ENCODE measurements around the gene CDC42BPB. TPM values are rescaled to one million over a fixed set of nuclear protein-coding genes. Genes with fewer than 3 reads are reported as not detected.

CDC42BPB gene
- total RNA-seq, 1 experiment from 2014 or later, result 103 TPM

DNA sequence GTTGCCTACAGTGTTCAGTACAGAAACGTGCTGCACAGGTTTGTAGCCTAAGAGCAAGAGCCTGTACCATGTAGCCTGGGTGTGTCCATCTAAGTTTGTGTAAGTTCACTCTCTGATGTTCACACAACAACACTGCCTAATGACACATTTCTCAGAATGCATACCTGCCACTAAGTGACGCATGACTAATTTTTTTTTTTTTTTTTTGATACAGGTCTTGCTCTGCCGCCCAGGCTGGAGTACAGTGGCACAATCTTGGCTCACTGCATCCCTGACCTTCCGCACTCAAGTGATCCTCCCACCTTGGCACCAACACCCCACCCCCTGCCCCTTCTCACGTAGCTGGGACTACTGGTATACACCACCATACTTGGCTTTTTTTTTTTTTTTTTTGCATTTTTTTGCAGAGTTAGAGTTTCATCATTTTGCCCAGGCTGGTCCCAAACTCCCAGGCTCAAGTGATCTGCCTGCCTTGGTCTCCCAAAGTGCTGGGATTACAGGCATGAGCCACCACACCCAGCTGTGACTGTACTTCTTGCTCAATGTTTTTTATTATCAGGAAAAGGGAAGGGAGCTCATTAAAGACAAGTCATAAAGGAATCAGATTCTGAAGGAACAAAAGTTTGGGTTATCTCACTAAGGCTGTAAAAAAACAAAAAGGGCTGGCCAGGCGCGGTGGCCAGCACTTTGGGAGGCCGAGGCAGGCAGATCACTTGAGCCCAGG lies 10.0 kb upstream of the CDC42BPB start:
- H3K23me2 ChIP-seq (ENCODE audit: insufficient read length, low read depth, low read length, poor library complexity, severe bottlenecking), result no peaks in the 10 kb centered on the region
- H3K79me1 ChIP-seq (ENCODE audit: insufficient read depth, low read depth, low read length, poor library complexity, severe bottlenecking), result no peaks in the 10 kb centered on the region
- H3K18ac ChIP-seq (ENCODE audit: insufficient read length, low read depth, low read length), result no peak overlapping the region
- no peak overlapping the region for H4K91ac ChIP-seq (ENCODE audit: insufficient read length, low read depth, low read length)
- H3K4me2 ChIP-seq (ENCODE audit: insufficient read depth, insufficient read length, low read length), result no peak overlapping the region
- Mint-ChIP-seq H3K4me3 (no peak overlapping the region), H3K9me3 (no peaks in the 10 kb centered on the region; a peak in 1 of 5 replicates), H3K4me1 (peaks cover 0 to 7% of the 10 kb centered on the region in 2 experiments; a peak in 1 of 4 replicates), H3K27ac (no peak overlapping the region), H3K36me3 (ENCODE audit: insufficient read depth in 1 of 3, low read depth in 3 of 3) (no peaks in the 10 kb centered on the region), H3K27me3 (ENCODE audit: low read depth) (peaks cover 5% of the 10 kb centered on the region)
- H3K4me1 ChIP-seq (ENCODE audit: insufficient read depth, low read length), result peaks cover 4% of the 10 kb centered on the region; the same call in 1 of the 2 replicates
- no peaks in the 10 kb centered on the region for H3K9me3 ChIP-seq (ENCODE audit: control insufficient read depth, low read depth, low read length)
- H2BK12ac ChIP-seq (ENCODE audit: insufficient read length, low read depth, low read length), result no peak overlapping the region
- H3K4ac ChIP-seq (ENCODE audit: low read depth, low read length), result no peak overlapping the region
- no peak overlapping the region for H3K23ac ChIP-seq (ENCODE audit: insufficient read length, low read depth, low read length)
- H4K20me1 ChIP-seq (ENCODE audit: control insufficient read depth, insufficient read depth, insufficient read length), result no peaks in the 10 kb centered on the region
- no peak overlapping the region for H3K27ac ChIP-seq (ENCODE audit: insufficient read length, low read depth, low read length)
- H4K5ac ChIP-seq (ENCODE audit: insufficient read length, low read depth, low read length), result no peak overlapping the region
- no peak for DNase-seq
- no peak overlapping the region for H3K9ac ChIP-seq (ENCODE audit: extremely low read depth, insufficient read length, low read length)
- no CpG with 5 or more reads among the region's 8 CpGs for WGBS (ENCODE audit: extremely low coverage, insufficient read length, low lambda C conversion rate)
- H2BK120ac ChIP-seq (ENCODE audit: low read depth, low read length, poor library complexity, severe bottlenecking), result no peak overlapping the region
- H3K27me3 ChIP-seq (ENCODE audit: insufficient read depth, low read length), result no peaks in the 10 kb centered on the region
- no peak overlapping the region for H2BK15ac ChIP-seq (ENCODE audit: low read depth, low read length)
- H2AK5ac ChIP-seq (ENCODE audit: insufficient read length, low read length), result no peak overlapping the region
- H3K14ac ChIP-seq (ENCODE audit: insufficient read depth, low read length), result no peak overlapping the region
- H4K8ac ChIP-seq (replicated peaks; ENCODE audit: insufficient read length, low read depth, low read length), result no peak overlapping the region
- no peak overlapping the region for H3T11ph ChIP-seq (ENCODE audit: low read length)
- H3K56ac ChIP-seq (ENCODE audit: insufficient read length, low read depth, low read length), result no peak overlapping the region
- H2AFZ ChIP-seq (ENCODE audit: low read length), result no peak overlapping the region
- no peak for TF ChIP-seq CTCF (conservative IDR thresholded peaks at IDR 0.05)
- H2BK5ac ChIP-seq (ENCODE audit: insufficient read length, low read length), result no peak overlapping the region
- H2BK20ac ChIP-seq (ENCODE audit: low read depth, low read length, poor library complexity, severe bottlenecking), result no peak overlapping the region
- H3K79me2 ChIP-seq (ENCODE audit: insufficient read depth, low read length), result no peaks in the 10 kb centered on the region

Measured in H9 (cell line).